GM06990 (cell line): ENCODE results near the gene DENND1B.
A peak's percentile ranks its signal among the peaks of the same experiment; 100 is the strongest.

Experiments
- DNase-seq: peaks from one replicate; pipeline ENCODE4 v3.0.0-alpha.2; 2011; ENCODE audit not compliant: insufficient read length; ENCODE audit errors: extremely low read depth
- H3K27me3 ChIP-seq: replicated peaks from 2 replicates; pipeline ENCODE4 v1.6.0; 2011; ENCODE audit warnings: low read length; ENCODE audit not compliant: control insufficient read depth, insufficient read depth
- H3K36me3 ChIP-seq: 2 replicates; pipeline ENCODE4 v1.5.1; 2011; ENCODE audit warnings: low read length; ENCODE audit not compliant: control insufficient read depth, insufficient read depth
- H3K4me3 ChIP-seq: replicated peaks from 2 replicates; pipeline ENCODE4 v1.5.1; 2011; ENCODE audit warnings: low read depth, mild to moderate bottlenecking, control low read depth, low read length
- TF ChIP-seq, protein P1 (sequence below): IDR thresholded peaks from 2 replicates; pipeline ENCODE4 v1.5.1; 2011; ENCODE audit warnings: low read length, control low read depth, mild to moderate bottlenecking, inconsistent platforms; ENCODE audit not compliant: insufficient read depth, poor library complexity, severe bottlenecking

Gene DENND1B

GRCh38 chr1:197544553-197544952 is 230.7 kb downstream of the DENND1B start:
- Histone ChIP-seq H3K4me3 (no peak overlapping the region), H3K36me3 (no peaks in the 10 kb centered on the region), H3K27me3 (no peaks in the 10 kb centered on the region)
- TF ChIP-seq, protein P1, sequence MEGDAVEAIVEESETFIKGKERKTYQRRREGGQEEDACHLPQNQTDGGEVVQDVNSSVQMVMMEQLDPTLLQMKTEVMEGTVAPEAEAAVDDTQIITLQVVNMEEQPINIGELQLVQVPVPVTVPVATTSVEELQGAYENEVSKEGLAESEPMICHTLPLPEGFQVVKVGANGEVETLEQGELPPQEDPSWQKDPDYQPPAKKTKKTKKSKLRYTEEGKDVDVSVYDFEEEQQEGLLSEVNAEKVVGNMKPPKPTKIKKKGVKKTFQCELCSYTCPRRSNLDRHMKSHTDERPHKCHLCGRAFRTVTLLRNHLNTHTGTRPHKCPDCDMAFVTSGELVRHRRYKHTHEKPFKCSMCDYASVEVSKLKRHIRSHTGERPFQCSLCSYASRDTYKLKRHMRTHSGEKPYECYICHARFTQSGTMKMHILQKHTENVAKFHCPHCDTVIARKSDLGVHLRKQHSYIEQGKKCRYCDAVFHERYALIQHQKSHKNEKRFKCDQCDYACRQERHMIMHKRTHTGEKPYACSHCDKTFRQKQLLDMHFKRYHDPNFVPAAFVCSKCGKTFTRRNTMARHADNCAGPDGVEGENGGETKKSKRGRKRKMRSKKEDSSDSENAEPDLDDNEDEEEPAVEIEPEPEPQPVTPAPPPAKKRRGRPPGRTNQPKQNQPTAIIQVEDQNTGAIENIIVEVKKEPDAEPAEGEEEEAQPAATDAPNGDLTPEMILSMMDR = no peak
- DNase-seq = no peak

- Histone ChIP-seq H3K4me3 (no peak overlapping the region), H3K27me3 (no peaks in the 10 kb centered on the region), H3K36me3 (no peaks in the 10 kb centered on the region)
- TF ChIP-seq, protein P1 = no peak
- no peak for DNase-seq
These were observed 231.2 kb downstream of the DENND1B start for GRCh38 chr1:197544130-197544529.

DNA sequence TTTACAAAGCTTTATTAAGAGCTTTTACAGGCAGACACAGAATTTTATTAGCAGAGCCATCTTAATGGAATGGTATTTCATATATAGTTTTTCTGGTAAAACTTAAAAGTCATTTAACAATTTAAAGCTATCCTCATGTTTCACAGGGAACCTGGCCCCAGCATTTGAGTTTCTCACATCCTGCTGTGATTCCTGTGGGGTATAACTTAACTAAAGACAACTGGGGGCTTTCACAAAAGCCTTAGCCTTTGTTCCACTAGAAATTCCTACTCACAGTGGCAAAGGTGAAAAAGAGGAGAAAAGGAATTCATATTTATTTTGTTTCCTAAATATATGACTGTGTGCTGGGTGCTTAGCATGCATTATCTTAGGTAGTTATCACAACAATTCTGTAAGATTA is 233.9 kb downstream of the DENND1B start:
- DNase-seq = no peak
- Histone ChIP-seq H3K36me3 (no peaks in the 10 kb centered on the region), H3K27me3 (no peaks in the 10 kb centered on the region), H3K4me3 (no peak overlapping the region)
- TF ChIP-seq, protein P1 = no peak

GRCh38 chr1:197526736-197527371 is 248.4 kb downstream of the DENND1B start:
- no peak for DNase-seq
- Histone ChIP-seq H3K27me3 (no peaks in the 10 kb centered on the region), H3K4me3 (no peak overlapping the region), H3K36me3 (no peaks in the 10 kb centered on the region)
- TF ChIP-seq, protein P1 = peak; percentile 44

GRCh38 chr1:197521118-197521739 is 254.1 kb downstream of the DENND1B start:
- no peaks in the 10 kb centered on the region for H3K36me3 ChIP-seq
- TF ChIP-seq, protein P1 = peak; percentile 63
- DNase-seq = peak; percentile 13
- H3K27me3 ChIP-seq = no peaks in the 10 kb centered on the region
- no peak overlapping the region for H3K4me3 ChIP-seq
